Vagina (tissue), 2 donors: ENCODE data around the gene MMP2.

Experiments
- CTCF ChIP-seq, 3 experiments: fragments of 450-650 bp in 2 of 3; fragments of 200-600 bp in 1 of 3; sonication (generic) in 1 of 3; IDR thresholded peaks; one replicate each; pipeline ENCODE4 v1.5.1; 2017 to 2019; ENCODE audit warnings: antibody characterized with exemption in 3 of 3, mild to moderate bottlenecking in 2 of 3, moderate library complexity in 2 of 3
- POLR2A ChIP-seq, 2 donors: fragments of 450-650 bp; IDR thresholded peaks; one replicate each; pipeline ENCODE4 v1.6.1; 2017; ENCODE audit warnings: antibody characterized with exemption in 2 of 2, mild to moderate bottlenecking in 2 of 2, moderate library complexity in 2 of 2
- POLR2AphosphoS5 ChIP-seq, 2 donors: sonication (generic); formaldehyde crosslinking; IDR thresholded peaks; one replicate each; pipeline ENCODE4 v1.9.0; 2017; ENCODE audit warnings: antibody characterized with exemption in 2 of 2, mild to moderate bottlenecking in 2 of 2, low read depth in 1 of 2; ENCODE audit not compliant: insufficient read depth in 1 of 2

DNA sequence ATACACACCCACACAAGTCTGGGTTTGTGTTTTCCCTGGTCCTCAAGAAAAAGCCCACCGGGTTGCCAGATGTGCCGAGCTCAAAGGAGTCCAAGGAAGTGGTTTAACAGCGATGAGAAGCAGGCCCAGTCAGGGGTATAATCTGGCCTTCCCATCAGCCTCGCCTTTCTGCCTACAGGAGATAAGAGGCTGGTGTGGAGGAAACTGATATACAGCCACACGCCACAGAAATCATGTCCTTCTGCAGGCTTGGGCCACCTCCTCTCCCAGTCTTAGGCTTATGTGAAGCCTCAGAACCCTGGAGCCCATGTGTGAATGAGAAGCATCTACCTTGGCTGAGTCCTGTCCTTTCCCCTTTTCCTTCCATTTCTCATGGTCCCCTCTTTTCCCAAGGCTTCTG, 43.6 kb upstream of the MMP2 start:
- TF ChIP-seq POLR2AphosphoS5 (IDR thresholded peaks at IDR 0.05; ENCODE audit: insufficient read depth in 1 of 2, low read depth in 1 of 2) (no peak), CTCF (IDR thresholded peaks at IDR 0.05) (no peak), POLR2A (IDR thresholded peaks at IDR 0.05) (no peak)
